Colonic mucosa (tissue), 4 donors: ENCODE results near the gene ZNF382. TPM values are rescaled to one million over a fixed set of nuclear protein-coding genes. Genes with fewer than 3 reads are reported as not detected.

Experiments
- DNase-seq: peaks from one replicate; pipeline ENCODE4 v3.0.0-alpha.2; 2020
- H3K27ac ChIP-seq: fragments of 200-600 bp; one replicate; pipeline ENCODE4 v1.8.0; 2021
- H3K27me3 ChIP-seq: fragments of 200-600 bp; one replicate; pipeline ENCODE4 v1.8.0; 2021
- H3K36me3 ChIP-seq: fragments of 200-600 bp; one replicate; pipeline ENCODE4 v1.8.0; 2021
- H3K4me1 ChIP-seq: fragments of 200-600 bp; one replicate; pipeline ENCODE4 v1.8.0; 2021; ENCODE audit warnings: mild to moderate bottlenecking
- H3K4me3 ChIP-seq: fragments of 200-600 bp; one replicate; pipeline ENCODE4 v1.8.0; 2021
- H3K9ac ChIP-seq, 2 donors: one replicate each; pipeline ENCODE4 v1.7.0; 2013; ENCODE audit warnings: control low read depth in 2 of 2, low read depth in 2 of 2, low read length in 2 of 2
- H3K9me3 ChIP-seq: fragments of 200-600 bp; one replicate; pipeline ENCODE4 v1.8.0; 2021
- CTCF ChIP-seq: fragments of 200-600 bp; IDR thresholded peaks from one replicate; pipeline ENCODE4 v1.8.0; 2022; ENCODE audit warnings: antibody characterized with exemption, mild to moderate bottlenecking
- intact Hi-C: fragments of 100-400 bp; cut with DNase I; formaldehyde crosslinking; loops from one replicate; pipeline ENCODE4 v1.14.1; 2022
- total RNA-seq, 2 donors: library from RNA; stranded (reverse); fragmentation: NEBNext Ultra II Directional in 1 of 2; extraction: Animal tissue kit (Norgen Biotek cat#: 25700) in 1 of 2; gene quantifications; one replicate each; pipeline ENCODE4 v1.2.1, GENCODE V29; 2021
- donor health status: healthy.
- donor health status: DM: no; HTN: no; CAD: no.
- donor health status: DM: no; HTN: no; CAD: no.

ZNF382 gene
- total RNA-seq, 2 donors from 2014 or later: 0.37 to 1.9 TPM

GRCh38 chr19:36646746-36647145, 41.6 kb downstream of the ZNF382 start:
- no peaks in the 10 kb centered on the region for H3K27me3 ChIP-seq
- no peak for DNase-seq
- H3K9me3 ChIP-seq: peaks cover 13% of the 10 kb centered on the region
- no peak overlapping the region for H3K9ac ChIP-seq
- H3K4me1 ChIP-seq: no peaks in the 10 kb centered on the region
- no peak overlapping the region for H3K4me3 ChIP-seq
- no peak for TF ChIP-seq CTCF
- intact Hi-C loops: no loop called here
- H3K27ac ChIP-seq: no peak overlapping the region
- H3K36me3 ChIP-seq: no peaks in the 10 kb centered on the region

GRCh38 chr19:36652958-36653357, 47.8 kb downstream of the ZNF382 start:
- intact Hi-C loops: no loop called here
- no peaks in the 10 kb centered on the region for H3K4me1 ChIP-seq
- peaks cover 6% of the 10 kb centered on the region for H3K9me3 ChIP-seq
- peaks cover 12% of the 10 kb centered on the region for H3K36me3 ChIP-seq
- H3K9ac ChIP-seq: no peak overlapping the region
- H3K27me3 ChIP-seq: no peaks in the 10 kb centered on the region
- no peak overlapping the region for H3K27ac ChIP-seq
- no peak overlapping the region for H3K4me3 ChIP-seq
- TF ChIP-seq CTCF: no peak
- no peak for DNase-seq

DNA sequence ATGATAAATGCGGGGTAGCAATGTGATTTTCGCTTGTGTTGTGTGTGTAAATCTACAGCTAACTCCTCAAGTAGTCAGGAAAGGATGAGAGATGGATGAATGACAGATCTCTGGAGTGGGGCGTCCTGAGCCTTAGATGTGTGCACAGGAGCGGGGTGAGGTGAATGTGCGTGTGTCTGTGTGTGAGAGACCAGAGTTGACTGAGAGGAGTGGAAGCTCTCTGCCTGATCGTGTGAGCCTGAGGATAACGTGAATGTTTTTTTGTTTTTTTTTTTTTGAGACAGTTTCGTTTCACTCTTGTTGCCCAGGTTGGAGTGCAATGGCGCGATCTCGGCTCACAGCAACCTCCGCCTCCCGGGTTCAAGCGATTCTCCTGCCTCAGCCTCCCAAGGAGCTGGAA, 60.7 kb downstream of the ZNF382 start:
- Histone ChIP-seq H3K9me3 (no peaks in the 10 kb centered on the region), H3K27me3 (no peaks in the 10 kb centered on the region), H3K36me3 (no peaks in the 10 kb centered on the region), H3K27ac (no peak overlapping the region), H3K4me1 (no peaks in the 10 kb centered on the region), H3K9ac (no peak overlapping the region), H3K4me3 (peak overlapping the region; percentile 67)
- TF ChIP-seq CTCF: no peak
- intact Hi-C loops: loop anchor here (5.0 kb wide), 1 partner anchor 94 kb away; the partner anchor contains the start of gene ZNF529
- DNase-seq: no peak

DNA sequence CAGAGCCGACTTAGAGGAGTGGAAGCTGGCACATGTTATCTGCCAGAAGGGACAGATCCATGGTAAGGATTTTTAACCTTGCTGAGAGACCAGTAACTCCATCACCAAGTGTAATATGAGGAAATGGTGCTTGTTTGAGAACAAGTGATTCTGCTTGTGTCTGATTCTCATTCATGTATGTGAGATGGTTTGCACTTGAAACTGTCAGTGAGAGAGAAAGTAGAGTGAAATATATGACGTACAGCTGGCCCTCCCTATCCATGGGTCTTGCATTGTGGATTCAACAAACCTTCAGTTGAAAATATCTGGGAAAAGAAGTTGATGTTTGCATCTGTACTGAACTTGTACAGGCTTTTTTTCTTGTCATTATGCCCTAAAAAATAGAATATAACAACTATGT, 63.5 kb downstream of the ZNF382 start:
- H3K27ac ChIP-seq: no peak overlapping the region
- intact Hi-C loops: loop anchor here (2.0 to 5.0 kb wide), 2 partner anchors 16 to 96 kb away; partner anchors contain the start of gene ZNF529
- H3K9me3 ChIP-seq: no peaks in the 10 kb centered on the region
- DNase-seq: no peak
- no peak overlapping the region for H3K4me3 ChIP-seq
- no peaks in the 10 kb centered on the region for H3K27me3 ChIP-seq
- no peak overlapping the region for H3K9ac ChIP-seq
- no peaks in the 10 kb centered on the region for H3K4me1 ChIP-seq
- no peaks in the 10 kb centered on the region for H3K36me3 ChIP-seq
- TF ChIP-seq CTCF: no peak

DNA sequence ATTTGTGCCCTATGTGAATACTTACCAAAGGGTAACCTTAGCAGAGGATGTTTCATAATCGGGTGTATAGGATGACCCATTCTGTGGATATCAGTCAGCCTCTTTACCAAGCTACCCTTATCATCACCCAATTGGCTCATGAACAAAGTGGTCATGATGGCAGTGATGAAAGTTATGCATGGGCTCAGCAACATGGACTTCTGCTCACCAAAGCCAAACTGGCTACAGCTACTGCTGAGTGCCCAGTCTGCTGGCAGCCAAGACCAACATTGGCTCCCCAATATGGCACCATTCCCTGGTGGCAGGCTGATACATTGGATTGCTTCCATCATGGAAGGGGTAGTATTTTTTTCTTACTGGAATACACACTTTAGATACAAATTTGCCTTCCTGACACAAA, 67.3 kb downstream of the ZNF382 start:
- H3K27ac ChIP-seq: no peak overlapping the region
- no peaks in the 10 kb centered on the region for H3K9me3 ChIP-seq
- DNase-seq: no peak
- no peak overlapping the region for H3K4me3 ChIP-seq
- intact Hi-C loops: no loop called here
- H3K9ac ChIP-seq: no peak overlapping the region
- no peaks in the 10 kb centered on the region for H3K4me1 ChIP-seq
- no peaks in the 10 kb centered on the region for H3K36me3 ChIP-seq
- TF ChIP-seq CTCF: no peak
- no peaks in the 10 kb centered on the region for H3K27me3 ChIP-seq

DNA sequence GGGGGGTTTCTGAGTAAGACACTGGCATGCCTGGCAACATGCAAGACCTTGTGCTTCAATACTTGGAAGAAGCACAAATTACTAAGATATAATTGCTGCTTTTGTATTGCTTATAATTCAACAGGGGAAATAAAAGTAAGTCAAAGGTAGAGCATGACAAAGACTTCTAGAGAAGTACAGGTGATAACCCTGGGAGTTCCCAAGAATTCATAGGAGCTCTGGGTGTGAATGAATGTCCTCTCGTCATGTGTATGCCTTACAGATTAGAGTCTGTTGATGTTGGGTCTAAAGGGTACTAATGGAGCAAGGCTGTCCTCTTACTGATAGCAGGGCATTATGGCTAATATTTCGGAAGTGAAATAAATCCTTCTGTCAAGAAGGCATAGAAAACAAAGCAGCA, 69.1 kb downstream of the ZNF382 start:
- Histone ChIP-seq H3K9ac (no peak overlapping the region), H3K36me3 (no peaks in the 10 kb centered on the region), H3K4me3 (no peak overlapping the region), H3K9me3 (no peaks in the 10 kb centered on the region), H3K27me3 (no peaks in the 10 kb centered on the region), H3K27ac (no peak overlapping the region), H3K4me1 (no peaks in the 10 kb centered on the region)
- no peak for DNase-seq
- TF ChIP-seq CTCF: no peak
- intact Hi-C loops: no loop called here
